H9 (cell line): ENCODE measurements around the gene MICU1. TPM values are rescaled to one million over a fixed set of nuclear protein-coding genes. Genes with fewer than 3 reads are reported as not detected.

Source experiments
- DNase-seq: peaks from one replicate; pipeline ENCODE4 v3.0.0-alpha.2; 2017
- H2AFZ ChIP-seq: one replicate; pipeline ENCODE4 v1.6.1; 2013; ENCODE audit warnings: mild to moderate bottlenecking, low read length, control low read depth, moderate library complexity
- H2AK5ac ChIP-seq: 2 replicates; pipeline ENCODE4 v1.6.1; 2013; ENCODE audit warnings: low read length, control low read depth, mixed read lengths; ENCODE audit not compliant: insufficient read length
- H2BK120ac ChIP-seq: one replicate; pipeline ENCODE4 v1.6.1; 2013; ENCODE audit warnings: low read depth, mild to moderate bottlenecking, low read length, control low read depth, inconsistent platforms; ENCODE audit not compliant: poor library complexity, severe bottlenecking
- H2BK12ac ChIP-seq: 2 replicates; pipeline ENCODE4 v1.6.1; 2013; ENCODE audit warnings: low read length, control low read depth, mixed read lengths, low read depth; ENCODE audit not compliant: insufficient read length
- H2BK15ac ChIP-seq: 2 replicates; pipeline ENCODE4 v1.6.1; 2013; ENCODE audit warnings: low read depth, low read length, control low read depth
- H2BK20ac ChIP-seq: one replicate; pipeline ENCODE4 v1.6.1; 2013; ENCODE audit warnings: low read depth, mild to moderate bottlenecking, low read length, control low read depth, inconsistent platforms; ENCODE audit not compliant: poor library complexity, severe bottlenecking
- H2BK5ac ChIP-seq: 2 replicates; pipeline ENCODE4 v1.6.1; 2013; ENCODE audit warnings: low read length, control low read depth, mixed read lengths; ENCODE audit not compliant: insufficient read length
- H3K14ac ChIP-seq: 2 replicates; pipeline ENCODE4 v1.6.1; 2013; ENCODE audit warnings: low read length, control low read depth; ENCODE audit not compliant: insufficient read depth
- H3K18ac ChIP-seq: 2 replicates; pipeline ENCODE4 v1.6.1; 2013; ENCODE audit warnings: low read depth, mild to moderate bottlenecking, mixed read lengths, low read length, control low read depth; ENCODE audit not compliant: insufficient read length
- H3K23ac ChIP-seq: 2 replicates; pipeline ENCODE4 v1.6.1; 2013; ENCODE audit warnings: low read length, control low read depth, mixed read lengths, low read depth; ENCODE audit not compliant: insufficient read length
- H3K23me2 ChIP-seq: 2 replicates; pipeline ENCODE4 v1.6.1; 2013; ENCODE audit warnings: low read depth, mild to moderate bottlenecking, mixed read lengths, low read length, control low read depth; ENCODE audit not compliant: insufficient read length, poor library complexity, severe bottlenecking
- H3K27ac ChIP-seq: 2 replicates; pipeline ENCODE4 v1.5.1; 2013; ENCODE audit warnings: low read length, control low read depth, mixed read lengths, low read depth; ENCODE audit not compliant: insufficient read length
- H3K27me3 ChIP-seq: 2 replicates; pipeline ENCODE4 v1.6.1; 2013; ENCODE audit warnings: low read length, control low read depth, inconsistent platforms; ENCODE audit not compliant: insufficient read depth
- H3K4ac ChIP-seq: 2 replicates; pipeline ENCODE4 v1.6.1; 2013; ENCODE audit warnings: low read depth, mild to moderate bottlenecking, control low read depth, inconsistent platforms, low read length, moderate library complexity
- H3K4me1 ChIP-seq: 2 replicates; pipeline ENCODE4 v1.6.1; 2013; ENCODE audit warnings: low read length, control low read depth, inconsistent platforms; ENCODE audit not compliant: insufficient read depth
- H3K4me2 ChIP-seq: 2 replicates; pipeline ENCODE4 v1.6.1; 2013; ENCODE audit warnings: low read length, control low read depth, mixed read lengths; ENCODE audit not compliant: insufficient read length, insufficient read depth
- H3K56ac ChIP-seq: 2 replicates; pipeline ENCODE4 v1.6.1; 2013; ENCODE audit warnings: low read depth, mild to moderate bottlenecking, mixed read lengths, low read length, control low read depth; ENCODE audit not compliant: insufficient read length
- H3K79me1 ChIP-seq: 2 replicates; pipeline ENCODE4 v1.6.1; 2013; ENCODE audit warnings: low read depth, mild to moderate bottlenecking, moderate library complexity, low read length, control low read depth, inconsistent platforms; ENCODE audit not compliant: insufficient read depth, poor library complexity, severe bottlenecking
- H3K79me2 ChIP-seq: 2 replicates; pipeline ENCODE4 v1.6.1; 2013; ENCODE audit warnings: low read length, control low read depth, inconsistent platforms; ENCODE audit not compliant: insufficient read depth
- H3K9ac ChIP-seq: 2 replicates; pipeline ENCODE4 v1.6.1; 2013; ENCODE audit warnings: low read length, control low read depth, mixed read lengths; ENCODE audit not compliant: insufficient read length; ENCODE audit errors: extremely low read depth
- H3K9me3 ChIP-seq: one replicate; pipeline ENCODE4 v1.6.1; 2013; ENCODE audit warnings: low read depth, low read length, inconsistent platforms; ENCODE audit not compliant: control insufficient read depth
- H3T11ph ChIP-seq: one replicate; pipeline ENCODE4 v1.6.1; 2013; ENCODE audit warnings: mild to moderate bottlenecking, low read length, control low read depth, inconsistent platforms
- H4K20me1 ChIP-seq: one replicate; pipeline ENCODE4 v1.6.1; 2013; ENCODE audit not compliant: control insufficient read depth, insufficient read length, insufficient read depth
- H4K5ac ChIP-seq: 2 replicates; pipeline ENCODE4 v1.6.1; 2013; ENCODE audit warnings: low read depth, mild to moderate bottlenecking, mixed read lengths, low read length, control low read depth; ENCODE audit not compliant: insufficient read length
- H4K8ac ChIP-seq: replicated peaks from 2 replicates; pipeline ENCODE4 v1.6.1; 2013; ENCODE audit warnings: low read length, control low read depth, mixed read lengths, low read depth; ENCODE audit not compliant: insufficient read length
- H4K91ac ChIP-seq: 2 replicates; pipeline ENCODE4 v1.6.1; 2013; ENCODE audit warnings: low read depth, mild to moderate bottlenecking, moderate library complexity, mixed read lengths, low read length, control low read depth; ENCODE audit not compliant: insufficient read length
- H3K27ac Mint-ChIP-seq, 3 experiments: 2 replicates in 2 of 3; 3 replicates in 1 of 3; pipeline ENCODE4 v1.8.0; 2020 to 2021; ENCODE audit warnings: mixed read lengths in 3 of 3, mild to moderate bottlenecking in 1 of 3, moderate library complexity in 1 of 3
- H3K27me3 Mint-ChIP-seq: 2 replicates; pipeline ENCODE4 v1.8.0; 2021; ENCODE audit warnings: low read depth, mild to moderate bottlenecking, moderate library complexity, mixed read lengths
- H3K36me3 Mint-ChIP-seq, 3 experiments: 2 replicates in 2 of 3; 3 replicates in 1 of 3; pipeline ENCODE4 v1.8.0; 2020 to 2021; ENCODE audit warnings: low read depth in 3 of 3, mixed read lengths in 3 of 3; ENCODE audit not compliant: insufficient read depth in 1 of 3
- H3K4me1 Mint-ChIP-seq, 2 experiments: 2 replicates each; pipeline ENCODE4 v1.8.0; 2020; ENCODE audit warnings: mixed read lengths in 2 of 2
- H3K4me3 Mint-ChIP-seq, 2 experiments: 2 replicates in 1 of 2; 3 replicates in 1 of 2; pipeline ENCODE4 v1.8.0; 2020 to 2021; ENCODE audit warnings: mild to moderate bottlenecking in 2 of 2, mixed read lengths in 2 of 2, moderate library complexity in 1 of 2
- H3K9me3 Mint-ChIP-seq, 2 experiments: 2 replicates in 1 of 2; 3 replicates in 1 of 2; pipeline ENCODE4 v1.8.0; 2020; ENCODE audit warnings: mild to moderate bottlenecking in 2 of 2, mixed read lengths in 2 of 2, moderate library complexity in 1 of 2
- WGBS: extraction: QIAGEN DNeasy Blood & Tissue Kit; methylation state at CpG from one replicate; pipeline ENCODE4 v1.1.7; 2013; ENCODE audit warnings: missing lambda C conversion rate, low lambda C conversion rate, mixed read lengths; ENCODE audit not compliant: insufficient read length; ENCODE audit errors: extremely low coverage; 5-methylcytosine and 5-hydroxymethylcytosine counted together
- total RNA-seq: library from RNA; stranded (reverse); gene quantifications from 2 replicates; pipeline ENCODE4 v1.2.1, GENCODE V29; 2021
- TF ChIP-seq, protein P1 (sequence below): fragments of 200-600 bp; sonication (generic); conservative IDR thresholded peaks from 3 replicates; pipeline ENCODE4 v1.8.0; 2021; ENCODE audit warnings: antibody characterized with exemption, mild to moderate bottlenecking

The MICU1 gene
- total RNA-seq, 1 experiment from 2014 or later: 33.2 TPM

DNA sequence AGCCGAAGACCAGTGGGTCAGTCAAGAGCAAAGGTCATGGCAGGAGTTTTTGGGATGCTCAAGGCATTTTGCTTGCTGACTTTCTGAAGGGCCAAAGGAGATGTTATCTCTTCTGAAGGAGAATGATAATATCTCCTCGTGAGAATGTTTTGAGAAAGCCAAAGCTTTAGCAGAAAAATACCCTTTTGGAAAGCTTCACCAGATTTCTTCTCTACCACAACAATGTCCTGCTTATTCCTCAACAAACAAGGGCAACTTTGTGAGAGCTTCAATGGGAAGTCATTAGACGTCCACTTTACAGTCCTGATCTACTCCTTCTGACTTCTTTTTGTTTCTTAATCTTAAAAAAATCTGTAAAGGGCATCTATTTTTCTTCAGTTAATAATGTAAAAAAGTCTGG, 138.4 kb downstream of the MICU1 start:
- H2BK5ac ChIP-seq: no peak overlapping the region
- no peaks in the 10 kb centered on the region for H3K23me2 ChIP-seq
- WGBS: no CpG with 5 or more reads among the region's 3 CpGs
- H4K20me1 ChIP-seq: no peaks in the 10 kb centered on the region
- TF ChIP-seq, protein P1, sequence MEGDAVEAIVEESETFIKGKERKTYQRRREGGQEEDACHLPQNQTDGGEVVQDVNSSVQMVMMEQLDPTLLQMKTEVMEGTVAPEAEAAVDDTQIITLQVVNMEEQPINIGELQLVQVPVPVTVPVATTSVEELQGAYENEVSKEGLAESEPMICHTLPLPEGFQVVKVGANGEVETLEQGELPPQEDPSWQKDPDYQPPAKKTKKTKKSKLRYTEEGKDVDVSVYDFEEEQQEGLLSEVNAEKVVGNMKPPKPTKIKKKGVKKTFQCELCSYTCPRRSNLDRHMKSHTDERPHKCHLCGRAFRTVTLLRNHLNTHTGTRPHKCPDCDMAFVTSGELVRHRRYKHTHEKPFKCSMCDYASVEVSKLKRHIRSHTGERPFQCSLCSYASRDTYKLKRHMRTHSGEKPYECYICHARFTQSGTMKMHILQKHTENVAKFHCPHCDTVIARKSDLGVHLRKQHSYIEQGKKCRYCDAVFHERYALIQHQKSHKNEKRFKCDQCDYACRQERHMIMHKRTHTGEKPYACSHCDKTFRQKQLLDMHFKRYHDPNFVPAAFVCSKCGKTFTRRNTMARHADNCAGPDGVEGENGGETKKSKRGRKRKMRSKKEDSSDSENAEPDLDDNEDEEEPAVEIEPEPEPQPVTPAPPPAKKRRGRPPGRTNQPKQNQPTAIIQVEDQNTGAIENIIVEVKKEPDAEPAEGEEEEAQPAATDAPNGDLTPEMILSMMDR: no peak
- no peak overlapping the region for H2BK12ac ChIP-seq
- Mint-ChIP-seq H3K36me3 (no peaks in the 10 kb centered on the region), H3K27ac (no peak overlapping the region), H3K27me3 (no peaks in the 10 kb centered on the region), H3K9me3 (no peaks in the 10 kb centered on the region), H3K4me3 (no peak overlapping the region), H3K4me1 (peaks cover 5 to 8% of the 10 kb centered on the region in 2 experiments)
- no peaks in the 10 kb centered on the region for H3K4me1 ChIP-seq
- no peak overlapping the region for H3K14ac ChIP-seq
- no peak overlapping the region for H3K56ac ChIP-seq
- no peak for DNase-seq
- no peak overlapping the region for H3K4me2 ChIP-seq
- H3K18ac ChIP-seq: no peak overlapping the region
- H2BK20ac ChIP-seq: no peak overlapping the region
- H3K23ac ChIP-seq: no peak overlapping the region
- H3K79me1 ChIP-seq: no peaks in the 10 kb centered on the region
- no peak overlapping the region for H4K5ac ChIP-seq
- H4K91ac ChIP-seq: no peak overlapping the region
- no peak overlapping the region for H2AK5ac ChIP-seq
- no peak overlapping the region for H3T11ph ChIP-seq
- no peak overlapping the region for H3K4ac ChIP-seq
- no peaks in the 10 kb centered on the region for H3K9me3 ChIP-seq
- no peaks in the 10 kb centered on the region for H3K79me2 ChIP-seq
- H2BK15ac ChIP-seq: no peak overlapping the region
- H3K27ac ChIP-seq: no peak overlapping the region
- H3K9ac ChIP-seq: no peak overlapping the region
- no peak overlapping the region for H4K8ac ChIP-seq
- no peak overlapping the region for H2BK120ac ChIP-seq
- H3K27me3 ChIP-seq: no peaks in the 10 kb centered on the region
- no peak overlapping the region for H2AFZ ChIP-seq
